GM21526 (cell line): ENCODE results near the gene AGTRAP.

Experiments
- ATAC-seq: cut with Tn5 transposase; IDR thresholded peaks from one replicate; pipeline ENCODE4 v1.9.1; 2021; ENCODE audit warnings: moderate library complexity; ENCODE audit not compliant: unreplicated experiment, low FRiP score

The AGTRAP gene

GRCh38 chr1:11705596-11705995, 30.3 kb upstream of the AGTRAP start:
- ATAC-seq = no peak

GRCh38 chr1:11706292-11706691, 29.6 kb upstream of the AGTRAP start:
- ATAC-seq = no peak

- no peak for ATAC-seq
Measured at GRCh38 chr1:11707621-11708276, 28.2 kb upstream of the AGTRAP start.

GRCh38 chr1:11708554-11709350, 27.2 kb upstream of the AGTRAP start:
- ATAC-seq = no peak

GRCh38 chr1:11711490-11711889, 24.4 kb upstream of the AGTRAP start:
- no peak for ATAC-seq

GRCh38 chr1:11712285-11712684, 23.7 kb upstream of the AGTRAP start:
- ATAC-seq = no peak

- ATAC-seq = no peak
Measured at GRCh38 chr1:11713095-11713494, 22.8 kb upstream of the AGTRAP start.

- no peak for ATAC-seq
Measured at GRCh38 chr1:11714831-11715575, 20.9 kb upstream of the AGTRAP start.

- ATAC-seq = no peak
Measured at GRCh38 chr1:11719313-11720032, 16.5 kb upstream of the AGTRAP start.

GRCh38 chr1:11720033-11720376, 15.9 kb upstream of the AGTRAP start:
- no peak for ATAC-seq

- no peak for ATAC-seq
Measured at GRCh38 chr1:11720525-11720924, 15.4 kb upstream of the AGTRAP start.

GRCh38 chr1:11721311-11721710, 14.6 kb upstream of the AGTRAP start:
- ATAC-seq = no peak

- ATAC-seq = no peak
Measured at GRCh38 chr1:11722538-11722937, 13.4 kb upstream of the AGTRAP start.

- ATAC-seq = no peak
Measured at GRCh38 chr1:11725616-11726015, 10.3 kb upstream of the AGTRAP start.

- no peak for ATAC-seq
Measured at GRCh38 chr1:11727119-11727518, 8.8 kb upstream of the AGTRAP start.

GRCh38 chr1:11728126-11728806, 7.7 kb upstream of the AGTRAP start:
- ATAC-seq = no peak

GRCh38 chr1:11729155-11729497, 6.8 kb upstream of the AGTRAP start:
- no peak for ATAC-seq

GRCh38 chr1:11729498-11730428, 6.2 kb upstream of the AGTRAP start:
- no peak for ATAC-seq

- no peak for ATAC-seq
Measured at GRCh38 chr1:11730429-11730891, 5.5 kb upstream of the AGTRAP start.
